ENCODE measurements around the gene SMIM26. TPM values are rescaled to one million over a fixed set of nuclear protein-coding genes. Genes with fewer than 3 reads are reported as not detected.

SMIM26 gene
- polyA plus RNA-seq, 1 donor = 74.8 TPM

GRCh38 chr20:18571578-18571977 is 4.3 kb downstream of the SMIM26 start:
- no peak for DNase-seq

GRCh38 chr20:18577942-18578341 is 10.7 kb downstream of the SMIM26 start:
- DNase-seq = no peak

DNA sequence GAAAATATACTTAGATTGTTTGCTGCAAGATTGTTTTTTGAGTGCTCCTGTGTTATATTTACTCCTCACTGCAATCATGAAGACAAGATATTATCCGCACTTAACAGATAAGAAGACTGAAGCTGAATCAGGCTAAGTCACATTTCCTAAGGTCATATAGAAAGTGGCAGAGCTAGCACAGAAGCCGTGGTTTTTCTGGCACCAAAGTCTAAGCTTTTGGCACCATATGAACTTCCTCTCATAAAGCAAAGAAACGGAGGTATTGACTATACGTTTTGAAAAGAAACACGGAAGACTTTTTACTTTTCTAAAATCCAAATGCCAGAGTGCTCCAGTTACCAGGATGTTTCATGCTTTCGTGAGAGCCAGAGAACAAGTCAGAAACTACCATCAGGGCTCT is 11.3 kb downstream of the SMIM26 start:
- DNase-seq = no peak

DNA sequence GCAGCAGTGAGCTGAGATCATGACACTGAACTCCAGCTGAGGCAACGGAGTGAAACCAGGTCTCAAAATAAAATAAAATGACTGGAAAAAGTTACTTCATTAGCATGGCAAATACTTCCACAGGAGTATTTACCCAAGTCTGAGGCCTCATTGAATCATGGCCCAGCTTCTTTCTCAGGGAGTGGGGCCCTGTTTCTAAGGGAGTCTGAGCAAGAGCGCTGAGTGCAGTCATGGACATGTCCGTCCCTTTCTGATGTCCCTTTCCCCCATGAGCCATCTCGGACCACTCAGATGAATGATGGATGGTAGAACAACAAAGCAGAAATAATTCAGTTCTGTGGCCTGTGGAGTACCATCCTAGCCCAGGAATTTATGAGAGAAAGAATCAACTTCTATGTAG is 12.8 kb downstream of the SMIM26 start:
- DNase-seq = no peak

GRCh38 chr20:18585134-18585533 is 17.9 kb downstream of the SMIM26 start:
- DNase-seq = no peak

- DNase-seq = peak; percentile 75
Observed at GRCh38 chr20:18587665-18588573, 20.7 kb downstream of the SMIM26 start, which contains the start of gene DTD1. TSS of gene DTD1 (plus strand) at chr20:18588054. CDS start at chr20:18588073, 19 bp downstream.

DNA sequence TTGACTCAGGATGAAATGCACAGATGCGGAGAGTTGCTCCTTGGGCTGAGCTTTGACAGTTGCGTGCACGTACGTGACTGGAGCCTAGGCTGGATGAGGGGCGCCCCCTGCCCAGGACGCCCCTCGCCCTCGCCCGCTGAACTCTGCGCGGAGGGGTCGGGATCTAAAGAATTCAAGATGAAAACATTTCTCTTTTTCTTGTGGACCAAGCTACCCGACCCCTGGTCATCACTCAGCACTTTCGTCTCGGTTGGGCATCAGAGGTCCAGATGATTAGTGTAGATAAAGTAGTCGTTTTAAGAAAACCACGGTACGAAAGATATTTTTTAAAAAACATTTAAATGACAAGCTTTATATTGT is 21.3 kb downstream of the SMIM26 start:
- no peak for DNase-seq

- DNase-seq = no peak
Observed at GRCh38 chr20:18589941-18590674, 22.9 kb downstream of the SMIM26 start.

- no peak for DNase-seq
Observed at GRCh38 chr20:18596270-18596669, 29.0 kb downstream of the SMIM26 start.

DNA sequence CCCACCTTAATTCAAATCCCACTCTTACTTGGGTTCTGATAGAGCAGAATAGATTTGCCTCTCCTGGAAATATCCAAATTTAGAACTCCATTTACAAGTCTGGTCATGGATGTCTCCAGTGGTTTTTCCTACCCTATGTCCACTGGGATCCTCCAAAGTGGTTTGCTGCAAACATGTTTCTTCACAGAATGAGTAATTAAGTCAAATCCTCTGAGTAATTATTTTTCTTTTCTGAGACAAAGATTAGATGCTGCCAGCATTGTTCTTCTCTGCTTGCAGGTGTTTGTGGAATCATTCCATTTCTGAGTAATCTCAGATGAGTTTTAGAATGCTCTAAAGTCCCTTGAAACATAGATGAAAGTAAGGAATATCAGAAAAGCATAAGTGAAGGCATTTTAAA is 42.5 kb downstream of the SMIM26 start:
- no peak for DNase-seq

- DNase-seq = no peak
Observed at GRCh38 chr20:18611492-18611891, 44.3 kb downstream of the SMIM26 start.

DNA sequence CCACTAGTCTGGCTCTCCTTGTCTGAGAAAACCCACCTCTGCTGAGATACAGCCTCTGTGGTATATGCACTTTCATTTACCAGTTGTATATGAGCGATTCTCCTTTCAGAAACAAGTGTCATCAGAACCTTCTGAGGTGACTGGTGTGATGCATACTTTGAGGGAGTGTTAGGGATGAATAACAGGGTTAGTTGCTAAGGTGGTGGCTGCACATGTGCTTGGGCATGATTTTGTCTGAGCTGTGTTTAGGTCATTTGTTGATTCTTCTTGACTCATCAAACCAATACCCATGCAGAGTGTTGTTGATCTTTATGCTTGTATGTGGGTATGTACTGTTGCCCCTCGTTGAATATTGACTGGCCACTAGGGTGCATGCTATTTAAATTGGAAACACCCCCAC is 46.3 kb downstream of the SMIM26 start:
- no peak for DNase-seq

GRCh38 chr20:18614244-18614643 is 47.0 kb downstream of the SMIM26 start:
- no peak for DNase-seq

GRCh38 chr20:18615020-18615650 is 47.9 kb downstream of the SMIM26 start:
- DNase-seq = no peak

Other genes with a start within 250 kb of the SMIM26 start
- gene DZANK1, start 100.4 kb upstream of the SMIM26 start, polyA plus RNA-seq (ENCODE audit: insufficient read length) = 11.8 TPM
- gene POLR3F, start 100.0 kb upstream of the SMIM26 start, polyA plus RNA-seq (ENCODE audit: insufficient read length) = 22.8 TPM
- 33.4 TPM for gene RBBP9, start 70.2 kb upstream of the SMIM26 start, polyA plus RNA-seq (ENCODE audit: insufficient read length)
- gene SEC23B, start 59.5 kb upstream of the SMIM26 start, polyA plus RNA-seq (ENCODE audit: insufficient read length) = 63.3 TPM
- 28.3 TPM for gene DTD1, start 20.6 kb downstream of the SMIM26 start, polyA plus RNA-seq (ENCODE audit: insufficient read length)
- gene SCP2D1, start 246.4 kb downstream of the SMIM26 start, polyA plus RNA-seq (ENCODE audit: insufficient read length) = not detected

Measured in left kidney (tissue), 2 donors.